Measurements from ENCODE around the gene LGALS16. TPM values are rescaled to one million over a fixed set of nuclear protein-coding genes. Genes with fewer than 3 reads are reported as not detected.
"Not testable (repeated sequence)": the region's sequence is repeated elsewhere in the genome, so short reads cannot be mapped to it uniquely, and the experiment has no call there.

LGALS16 gene
- total RNA-seq, 4 donors from 2014 or later, result not detected

DNA sequence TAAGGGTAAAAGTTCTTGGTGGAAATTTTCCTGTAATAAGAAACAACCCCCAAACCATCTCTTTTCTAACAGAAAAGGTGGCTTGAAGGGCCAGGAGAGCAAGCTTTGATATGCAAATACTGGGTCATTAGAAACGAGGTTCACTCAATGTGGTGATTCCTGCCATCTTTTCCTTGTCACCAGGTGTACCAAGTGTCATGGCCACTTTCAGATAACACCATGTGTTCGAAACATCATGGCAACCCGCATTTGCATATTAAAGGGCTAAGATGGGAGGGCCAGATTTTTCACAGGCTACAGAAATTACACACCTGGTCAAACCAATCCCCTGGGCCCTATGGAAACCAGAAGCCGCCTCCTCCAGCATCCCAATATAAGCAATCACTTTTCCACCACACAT, 15.3 kb downstream of the LGALS16 start:
- Histone ChIP-seq H3K27me3 (peaks cover 0 to 29% (median 0%) of the 10 kb centered on the region in 4 donors), H3K36me3 (no peaks in the 10 kb centered on the region), H3K4me1 (no peaks in the 10 kb centered on the region), H3K27ac (no peak overlapping the region), H3K9me3 (no peaks in the 10 kb centered on the region), H3K4me3 (no peak overlapping the region)
- 34 to 50% methylated on average over 4 of the region's 4 CpGs for WGBS, 2 donors
- DNase-seq, result no peak
- intact Hi-C loops (cut with DNase I), result loop anchor here (5.0 kb wide), 1 partner anchor 119 kb away; no protein-coding TSS in a partner anchor
- TF ChIP-seq, protein P1, sequence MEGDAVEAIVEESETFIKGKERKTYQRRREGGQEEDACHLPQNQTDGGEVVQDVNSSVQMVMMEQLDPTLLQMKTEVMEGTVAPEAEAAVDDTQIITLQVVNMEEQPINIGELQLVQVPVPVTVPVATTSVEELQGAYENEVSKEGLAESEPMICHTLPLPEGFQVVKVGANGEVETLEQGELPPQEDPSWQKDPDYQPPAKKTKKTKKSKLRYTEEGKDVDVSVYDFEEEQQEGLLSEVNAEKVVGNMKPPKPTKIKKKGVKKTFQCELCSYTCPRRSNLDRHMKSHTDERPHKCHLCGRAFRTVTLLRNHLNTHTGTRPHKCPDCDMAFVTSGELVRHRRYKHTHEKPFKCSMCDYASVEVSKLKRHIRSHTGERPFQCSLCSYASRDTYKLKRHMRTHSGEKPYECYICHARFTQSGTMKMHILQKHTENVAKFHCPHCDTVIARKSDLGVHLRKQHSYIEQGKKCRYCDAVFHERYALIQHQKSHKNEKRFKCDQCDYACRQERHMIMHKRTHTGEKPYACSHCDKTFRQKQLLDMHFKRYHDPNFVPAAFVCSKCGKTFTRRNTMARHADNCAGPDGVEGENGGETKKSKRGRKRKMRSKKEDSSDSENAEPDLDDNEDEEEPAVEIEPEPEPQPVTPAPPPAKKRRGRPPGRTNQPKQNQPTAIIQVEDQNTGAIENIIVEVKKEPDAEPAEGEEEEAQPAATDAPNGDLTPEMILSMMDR (IDR thresholded peaks at IDR 0.05), result no peak
- no peak for TF ChIP-seq POLR2A (IDR thresholded peaks at IDR 0.05)

DNA sequence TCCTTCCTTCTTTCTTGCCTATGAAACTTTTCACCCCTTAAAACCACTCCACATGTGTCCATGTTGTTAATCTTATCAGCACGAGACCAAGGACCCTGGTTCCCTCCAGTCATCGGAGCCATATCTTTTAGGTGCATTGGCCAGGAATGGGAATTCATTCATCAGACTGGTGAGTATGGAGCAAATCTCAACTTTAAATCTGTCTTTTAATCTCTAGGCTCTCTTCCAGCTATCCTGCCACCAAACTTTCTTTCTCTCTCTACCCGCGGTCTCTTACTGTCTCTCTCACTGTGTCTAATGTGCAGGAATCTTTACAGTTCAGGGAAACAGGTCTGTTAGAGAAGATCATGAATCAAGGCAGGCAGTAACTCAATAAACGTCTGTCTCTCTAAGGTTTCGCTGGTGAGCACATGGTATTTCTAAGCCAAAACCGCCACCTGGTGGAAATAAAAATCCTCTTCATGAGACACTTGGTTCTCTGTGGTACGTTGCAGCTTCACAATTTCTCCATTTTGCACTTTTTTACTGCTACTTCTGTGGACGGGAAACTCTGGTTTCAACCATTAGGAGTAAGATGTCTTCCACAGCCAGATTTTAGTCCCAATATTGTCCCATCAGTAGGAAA, 16.1 kb downstream of the LGALS16 start:
- intact Hi-C loops (cut with DNase I), result loop anchor here (5.0 kb wide), 1 partner anchor 120 kb away; no protein-coding TSS in a partner anchor
- Histone ChIP-seq H3K27me3 (peaks cover 0 to 21% (median 0%) of the 10 kb centered on the region in 4 donors), H3K36me3 (no peaks in the 10 kb centered on the region), H3K4me1 (no peaks in the 10 kb centered on the region), H3K4me3 (no peak overlapping the region), H3K9me3 (no peaks in the 10 kb centered on the region), H3K27ac (no peak overlapping the region)
- 9 to 14% methylated on average over 9 of the region's 9 CpGs for WGBS, 2 donors
- TF ChIP-seq, protein P1 (IDR thresholded peaks at IDR 0.05), result peak; percentile 40 to 67 (median 50)
- no peak for TF ChIP-seq POLR2A (IDR thresholded peaks at IDR 0.05)
- no peak for DNase-seq

DNA sequence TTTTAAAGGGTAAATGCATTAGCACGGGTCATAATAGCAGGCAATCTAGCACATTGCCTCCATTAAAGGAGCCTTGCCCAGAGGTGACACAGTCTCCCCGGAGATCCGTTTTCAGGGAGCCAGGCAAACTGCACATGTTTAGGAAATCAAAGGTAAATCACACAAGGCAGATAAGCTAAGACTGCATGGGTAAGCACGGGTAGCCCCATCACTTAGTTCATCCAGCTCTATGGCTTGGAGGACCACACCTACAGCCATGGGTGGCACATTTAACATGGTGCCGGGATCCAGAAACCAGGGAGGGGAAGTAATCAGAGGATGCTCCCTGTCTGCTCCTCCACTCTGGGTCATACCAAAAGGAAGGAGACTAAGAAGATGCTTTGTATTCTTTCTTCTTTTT, 16.8 kb downstream of the LGALS16 start:
- intact Hi-C loops (cut with DNase I), result loop anchor here (5.0 kb wide), 1 partner anchor 120 kb away; no protein-coding TSS in a partner anchor
- Histone ChIP-seq H3K36me3 (no peaks in the 10 kb centered on the region), H3K4me1 (no peaks in the 10 kb centered on the region), H3K9me3 (no peaks in the 10 kb centered on the region), H3K27me3 (peaks cover 0 to 17% (median 0%) of the 10 kb centered on the region in 4 donors), H3K27ac (no peak overlapping the region), H3K4me3 (no peak overlapping the region)
- 65 to 71% methylated on average over 5 of the region's 5 CpGs for WGBS, 2 donors
- DNase-seq, result no peak
- TF ChIP-seq, protein P1 (IDR thresholded peaks at IDR 0.05), result no peak

DNA sequence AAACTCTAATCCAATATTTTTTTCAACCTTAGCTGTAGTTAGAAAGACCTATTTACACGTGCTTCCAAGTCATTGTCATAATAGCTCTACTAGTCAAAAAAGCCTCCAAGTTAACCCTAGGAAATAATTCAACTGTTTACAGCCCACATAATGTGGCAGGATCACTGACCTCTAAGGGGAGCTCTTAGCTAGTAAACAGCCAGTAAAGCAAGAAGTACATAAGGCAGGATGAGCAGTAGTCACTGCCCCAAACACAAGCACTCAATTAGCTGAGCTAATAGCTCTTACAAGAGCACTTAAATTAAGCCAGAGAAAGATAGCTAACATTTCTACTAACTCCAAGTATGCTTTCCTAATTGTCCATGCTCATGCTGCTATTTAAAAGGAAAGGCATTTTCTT, 18.1 kb downstream of the LGALS16 start:
- Histone ChIP-seq H3K4me1 (peaks cover 0 to 12% (median 9%) of the 10 kb centered on the region in 3 donors), H3K27me3 (peaks cover 0 to 17% (median 0%) of the 10 kb centered on the region in 4 donors)
- TF ChIP-seq, protein P1 (IDR thresholded peaks at IDR 0.05), result peak in 1 of 6 experiments; percentile 7
- not testable (repeated sequence) for DNase-seq, H3K9me3 ChIP-seq, H3K4me3 ChIP-seq, H3K36me3 ChIP-seq, H3K27ac ChIP-seq
- intact Hi-C loops (cut with DNase I), result loop anchor here (5.0 kb wide), 1 partner anchor 122 kb away; no protein-coding TSS in a partner anchor
- 31 to 36% methylated on average over 1 of the region's 1 CpG for WGBS, 2 donors

DNA sequence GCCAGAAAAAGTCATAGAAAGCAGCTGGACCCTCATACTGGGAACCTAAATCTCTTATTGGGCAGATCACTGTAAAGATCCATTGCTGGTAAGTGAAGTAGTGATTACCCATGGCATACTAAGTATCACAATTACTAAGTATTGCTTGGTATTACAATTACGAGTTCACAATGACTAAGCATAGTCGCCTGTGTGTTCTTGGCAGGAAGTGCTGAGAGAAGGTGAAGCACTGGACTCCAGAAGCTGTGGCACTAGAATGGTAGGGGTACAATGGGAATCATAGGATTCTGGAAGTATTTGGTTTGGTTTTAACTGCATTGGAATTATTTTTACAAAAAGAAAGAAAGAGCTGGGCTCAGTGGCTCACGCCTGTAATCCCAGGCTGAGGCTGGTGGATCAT, 20.3 kb downstream of the LGALS16 start:
- 30 to 47% methylated on average over 3 of the region's 3 CpGs for WGBS, 2 donors
- intact Hi-C loops (cut with DNase I), result no loop called here
- no peaks in the 10 kb centered on the region for H3K9me3 ChIP-seq
- peaks cover 0 to 11% (median 0%) of the 10 kb centered on the region in 4 donors for H3K27me3 ChIP-seq
- TF ChIP-seq, protein P1 (IDR thresholded peaks at IDR 0.05), result no peak
- no peak for TF ChIP-seq POLR2A (IDR thresholded peaks at IDR 0.05)
- H3K27ac ChIP-seq, result no peak overlapping the region
- DNase-seq, result no peak
- H3K4me3 ChIP-seq, result no peak overlapping the region
- peaks cover 0 to 18% (median 12%) of the 10 kb centered on the region in 3 donors for H3K4me1 ChIP-seq
- H3K36me3 ChIP-seq, result no peaks in the 10 kb centered on the region

Data from esophagus squamous epithelium (tissue), 5 donors.